Measurements from ENCODE around the gene XPO5.

The XPO5 gene

DNA sequence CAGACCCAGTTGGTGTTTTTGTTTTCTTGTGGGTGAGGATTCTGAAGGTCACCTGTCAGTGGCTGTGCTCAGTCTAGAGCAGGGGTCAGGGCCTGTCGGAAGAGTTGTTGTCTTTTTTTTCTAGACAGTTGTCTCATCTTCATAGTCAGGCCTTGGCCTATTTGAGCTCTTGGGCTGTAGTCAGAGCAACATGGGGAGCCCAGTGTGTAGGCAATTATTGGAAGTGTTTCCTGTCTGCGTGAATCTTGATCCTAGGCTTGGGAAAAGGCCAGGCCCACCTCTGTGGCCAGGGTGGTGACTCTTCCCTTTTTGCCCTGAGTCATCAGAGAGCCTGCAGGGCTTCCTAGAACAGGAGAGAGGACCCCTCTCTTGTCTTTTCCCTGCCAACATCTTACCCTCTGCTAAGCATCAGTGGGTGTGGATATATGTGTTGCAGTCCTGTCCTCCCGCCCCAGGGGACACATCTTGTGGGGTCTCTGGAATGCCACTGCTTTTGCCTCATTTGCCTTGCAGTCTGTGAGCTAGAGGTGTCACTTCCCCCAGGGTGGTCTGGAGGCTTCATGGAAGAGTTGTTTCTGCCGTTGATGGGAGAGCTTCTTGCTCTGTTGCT lies 87.1 kb downstream of the XPO5 start:
- H3K27me3 ChIP-seq (ENCODE audit: control insufficient read depth, insufficient read depth, low read length) = no peaks in the 10 kb centered on the region
- H3K9ac ChIP-seq (ENCODE audit: low read length) = no peak overlapping the region
- no peak overlapping the region for H3K27ac ChIP-seq (ENCODE audit: low read depth, low read length)
- peaks cover 8% of the 10 kb centered on the region for H3K4me1 ChIP-seq (ENCODE audit: control insufficient read depth, insufficient read depth, low read length)
- no peaks in the 10 kb centered on the region for H3K36me3 ChIP-seq (ENCODE audit: control insufficient read depth, insufficient read depth, low read length)
- no peak overlapping the region for H3K4me3 ChIP-seq (ENCODE audit: low read length)

DNA sequence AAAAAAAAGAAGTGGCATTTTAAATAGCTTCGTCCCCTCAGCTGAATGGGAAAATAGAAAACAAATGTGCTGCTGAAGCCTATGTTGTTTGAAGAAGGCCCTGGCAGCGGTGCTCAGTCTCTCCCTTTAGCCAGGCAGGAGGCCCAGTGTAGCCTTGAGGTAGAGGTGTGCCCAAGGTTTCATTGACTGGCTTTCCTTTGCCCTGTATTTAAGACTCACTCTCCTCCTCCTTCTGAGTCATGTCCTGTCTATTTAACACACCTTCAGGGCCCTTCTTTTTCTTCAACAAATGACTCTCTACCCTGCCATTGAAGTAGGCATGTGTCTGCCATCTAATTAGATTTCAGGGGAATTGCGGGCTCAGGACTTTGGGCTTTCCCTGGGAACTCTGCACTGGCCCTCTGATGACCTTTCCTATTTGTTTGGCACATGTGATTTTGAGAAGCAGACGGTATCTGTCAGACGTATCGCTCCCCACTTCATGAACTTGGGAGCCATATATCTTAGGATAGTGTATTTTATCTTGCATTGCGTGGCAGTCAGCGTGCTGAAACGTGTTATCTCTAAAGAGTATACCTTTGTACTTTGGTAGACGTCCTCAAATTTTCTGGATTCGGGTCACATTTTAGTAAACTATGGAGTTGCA lies 94.1 kb downstream of the XPO5 start:
- Histone ChIP-seq H3K27ac (ENCODE audit: low read depth, low read length) (no peak overlapping the region), H3K36me3 (ENCODE audit: control insufficient read depth, insufficient read depth, low read length) (no peaks in the 10 kb centered on the region), H3K4me3 (ENCODE audit: low read length) (no peak overlapping the region), H3K9ac (ENCODE audit: low read length) (no peak overlapping the region), H3K4me1 (ENCODE audit: control insufficient read depth, insufficient read depth, low read length) (peaks cover 14% of the 10 kb centered on the region), H3K27me3 (ENCODE audit: control insufficient read depth, insufficient read depth, low read length) (no peaks in the 10 kb centered on the region)

DNA sequence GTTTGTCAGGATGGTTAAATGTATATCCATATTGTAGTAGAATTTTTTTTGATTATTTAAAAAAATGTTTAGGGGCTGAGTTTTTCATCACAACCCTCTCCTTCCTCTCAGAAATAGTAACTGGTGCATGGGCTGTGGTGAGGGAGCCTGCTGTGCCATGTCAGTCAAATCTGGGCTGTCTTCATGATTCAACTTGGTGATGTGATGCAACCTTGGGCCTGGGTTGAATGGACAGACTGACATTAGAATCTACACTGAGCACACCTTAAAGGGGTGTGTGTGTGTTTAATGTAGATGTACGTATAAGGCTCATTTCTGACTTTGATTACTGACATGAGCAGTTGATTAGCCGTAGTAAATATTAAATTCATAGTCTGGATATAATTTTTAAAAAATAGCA lies 94.8 kb downstream of the XPO5 start:
- H3K27me3 ChIP-seq (ENCODE audit: control insufficient read depth, insufficient read depth, low read length) = no peaks in the 10 kb centered on the region

DNA sequence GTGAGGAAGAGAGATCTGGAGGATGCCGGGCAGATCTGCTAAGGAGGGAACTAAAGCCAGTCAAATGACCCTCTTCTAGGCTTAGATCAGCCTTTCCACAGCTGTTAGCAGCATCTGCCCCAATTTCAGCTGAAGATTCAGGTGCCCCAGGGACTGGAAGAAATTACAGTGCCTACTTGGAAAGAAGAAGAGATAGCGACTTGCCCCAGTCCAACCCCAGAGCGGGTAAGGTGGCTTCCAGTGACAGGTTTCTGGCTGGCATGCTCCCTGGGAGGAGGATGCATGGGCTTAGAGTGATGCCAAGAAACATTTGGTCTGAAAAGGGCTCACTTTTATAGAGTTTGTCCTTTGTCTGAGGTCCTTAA lies 97.8 kb downstream of the XPO5 start:
- H3K27ac ChIP-seq (ENCODE audit: low read depth, low read length) = peak overlapping the region; percentile 71
- peak overlapping the region; percentile 34 for H3K9ac ChIP-seq (ENCODE audit: low read length)
- no peaks in the 10 kb centered on the region for H3K36me3 ChIP-seq (ENCODE audit: control insufficient read depth, insufficient read depth, low read length)
- H3K27me3 ChIP-seq (ENCODE audit: control insufficient read depth, insufficient read depth, low read length) = no peaks in the 10 kb centered on the region
- peak overlapping the region; percentile 67 for H3K4me3 ChIP-seq (ENCODE audit: low read length)
- peaks cover 14% of the 10 kb centered on the region for H3K4me1 ChIP-seq (ENCODE audit: control insufficient read depth, insufficient read depth, low read length)

More for the DNA sequence above, 94.8 kb downstream of the XPO5 start:
- H3K36me3 ChIP-seq (ENCODE audit: control insufficient read depth, insufficient read depth, low read length) = no peaks in the 10 kb centered on the region
- no peak overlapping the region for H3K4me3 ChIP-seq (ENCODE audit: low read length)
- peaks cover 14% of the 10 kb centered on the region for H3K4me1 ChIP-seq (ENCODE audit: control insufficient read depth, insufficient read depth, low read length)
- H3K27ac ChIP-seq (ENCODE audit: low read depth, low read length) = no peak overlapping the region
- H3K9ac ChIP-seq (ENCODE audit: low read length) = no peak overlapping the region

DNA sequence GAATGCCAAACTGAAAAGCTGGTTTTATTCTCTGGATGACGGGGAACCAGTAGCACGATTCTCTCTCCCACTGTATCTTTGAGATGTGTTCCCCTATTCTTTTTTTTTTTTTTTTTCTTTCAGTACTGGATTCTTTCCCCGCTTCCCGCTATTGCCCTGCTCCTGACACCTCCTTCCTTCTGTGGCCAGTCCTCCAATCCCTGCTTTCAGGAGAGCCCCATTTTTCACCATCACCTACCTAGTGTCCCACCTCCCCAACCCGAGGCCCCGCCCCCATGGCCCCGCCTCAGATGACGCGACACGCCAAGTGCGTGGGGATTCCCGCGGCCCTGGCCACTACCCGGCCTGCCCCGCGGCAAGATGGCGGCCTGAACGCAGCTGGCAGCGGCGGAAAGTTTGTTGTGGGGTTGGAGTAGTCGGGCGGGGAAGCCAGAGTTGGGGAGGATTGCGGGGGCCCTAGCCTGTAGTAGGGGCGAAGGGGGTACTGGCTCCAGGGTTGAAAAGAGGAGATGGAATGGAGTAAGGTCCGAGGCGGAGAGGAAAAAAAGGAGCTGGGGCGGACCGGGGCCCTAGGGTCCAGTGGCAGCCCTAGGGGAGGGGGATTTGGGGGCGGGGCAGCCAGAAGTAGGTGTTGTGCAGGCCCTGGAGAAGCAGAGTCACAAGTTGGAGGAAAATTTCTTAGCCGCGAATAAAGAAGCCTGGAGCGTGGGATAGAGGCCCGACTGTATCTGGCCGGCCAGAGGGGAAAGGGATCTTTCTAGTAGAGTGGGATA lies 98.4 kb downstream of the XPO5 start, which contains the start of gene TJAP1:
Gene TJAP1 (plus strand): TSS at position 336 of the 773 bp plus-strand sequence. CDS start 21,432 bp downstream, outside the sequence.
- H3K36me3 ChIP-seq (ENCODE audit: control insufficient read depth, insufficient read depth, low read length) = no peaks in the 10 kb centered on the region
- H3K9ac ChIP-seq (ENCODE audit: low read length) = peak within 1 kb of the TSS; percentile 77
- H3K27ac ChIP-seq (ENCODE audit: low read depth, low read length) = peak within 1 kb of the TSS; percentile 71
- peak within 1 kb of the TSS; percentile 67 for H3K4me3 ChIP-seq (ENCODE audit: low read length)
- no peaks in the 10 kb centered on the region for H3K27me3 ChIP-seq (ENCODE audit: control insufficient read depth, insufficient read depth, low read length)
- H3K4me1 ChIP-seq (ENCODE audit: control insufficient read depth, insufficient read depth, low read length) = peaks cover 14% of the 10 kb centered on the region

DNA sequence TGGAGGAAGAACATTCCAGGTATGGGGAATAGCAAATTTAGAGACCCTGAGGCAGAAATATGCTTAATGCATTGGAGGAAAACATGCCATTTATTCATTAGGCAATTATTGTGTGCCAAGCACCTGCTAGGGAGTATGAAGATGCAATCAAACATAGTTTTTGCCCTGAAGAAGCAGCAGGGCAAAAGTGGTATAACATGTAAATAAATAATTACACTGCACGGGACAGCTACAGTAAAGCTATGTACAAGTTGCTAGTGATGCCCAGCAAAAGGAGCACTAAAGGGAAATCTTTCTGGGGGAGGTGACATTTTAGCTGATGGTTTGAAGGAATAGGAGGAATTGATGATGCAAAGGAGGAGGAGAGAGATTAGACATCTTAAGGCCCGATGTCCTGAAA lies 99.1 kb downstream of the XPO5 start:
- H3K4me1 ChIP-seq (ENCODE audit: control insufficient read depth, insufficient read depth, low read length) = peaks cover 14% of the 10 kb centered on the region
- H3K27me3 ChIP-seq (ENCODE audit: control insufficient read depth, insufficient read depth, low read length) = no peaks in the 10 kb centered on the region
- peak overlapping the region; percentile 77 for H3K9ac ChIP-seq (ENCODE audit: low read length)
- peak overlapping the region; percentile 55 for H3K27ac ChIP-seq (ENCODE audit: low read depth, low read length)
- peak overlapping the region; percentile 67 for H3K4me3 ChIP-seq (ENCODE audit: low read length)
- H3K36me3 ChIP-seq (ENCODE audit: control insufficient read depth, insufficient read depth, low read length) = no peaks in the 10 kb centered on the region

DNA sequence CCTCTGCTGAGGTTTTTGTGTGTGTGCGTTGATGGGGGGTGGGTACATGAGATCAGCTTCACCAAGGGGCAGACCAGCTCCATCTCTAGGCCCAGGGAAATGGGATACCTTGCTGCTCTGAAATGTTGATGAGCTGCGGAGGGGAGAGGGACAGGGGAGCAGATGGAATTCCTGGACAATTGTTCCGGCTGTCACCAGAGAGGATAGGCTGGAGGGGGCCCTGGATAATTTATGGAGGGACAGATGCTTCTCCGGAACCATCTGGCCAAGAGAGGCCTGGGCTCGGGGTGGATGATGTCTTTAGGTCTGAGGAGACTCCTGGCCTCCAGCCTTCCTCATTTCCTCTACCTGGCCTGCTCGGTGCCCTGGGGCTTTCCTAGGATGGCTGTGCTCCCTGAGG lies 100.3 kb downstream of the XPO5 start:
- Histone ChIP-seq H3K9ac (ENCODE audit: low read length) (no peak overlapping the region), H3K4me1 (ENCODE audit: control insufficient read depth, insufficient read depth, low read length) (peaks cover 14% of the 10 kb centered on the region), H3K36me3 (ENCODE audit: control insufficient read depth, insufficient read depth, low read length) (no peaks in the 10 kb centered on the region)

DNA sequence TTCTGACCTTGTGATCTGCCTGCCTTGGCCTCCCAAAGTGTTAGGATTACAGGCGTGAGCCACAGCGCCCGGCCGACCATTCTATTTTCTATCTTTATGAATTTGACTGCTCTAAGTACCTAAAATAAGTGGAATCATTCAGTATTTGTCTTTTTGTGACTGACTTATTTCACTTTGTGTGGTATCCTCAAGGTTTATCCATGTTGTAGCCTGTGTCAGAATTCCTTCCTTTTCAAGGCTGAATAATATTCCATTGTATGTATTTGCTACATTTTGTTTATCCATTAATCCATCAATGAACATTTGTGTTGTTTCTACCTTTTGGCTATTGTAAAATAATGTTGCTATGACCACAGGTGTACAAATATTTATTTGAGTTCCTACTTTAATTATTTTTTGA lies 103.3 kb downstream of the XPO5 start:
- H3K4me1 ChIP-seq (ENCODE audit: control insufficient read depth, insufficient read depth, low read length) = peaks cover 3% of the 10 kb centered on the region
- H3K27ac ChIP-seq (ENCODE audit: low read depth, low read length) = no peak overlapping the region
- no peak overlapping the region for H3K4me3 ChIP-seq (ENCODE audit: low read length)
- peaks cover 2% of the 10 kb centered on the region for H3K27me3 ChIP-seq (ENCODE audit: control insufficient read depth, insufficient read depth, low read length)
- no peak overlapping the region for H3K9ac ChIP-seq (ENCODE audit: low read length)
- H3K36me3 ChIP-seq (ENCODE audit: control insufficient read depth, insufficient read depth, low read length) = no peaks in the 10 kb centered on the region

More for the DNA sequence above, 100.3 kb downstream of the XPO5 start:
- H3K27me3 ChIP-seq (ENCODE audit: control insufficient read depth, insufficient read depth, low read length) = no peaks in the 10 kb centered on the region
- no peak overlapping the region for H3K27ac ChIP-seq (ENCODE audit: low read depth, low read length)
- H3K4me3 ChIP-seq (ENCODE audit: low read length) = no peak overlapping the region

Measured in rectal smooth muscle tissue (tissue), 1 donor.